GM21423 (cell line): Measurements from ENCODE around the gene ADAMTS9.

Experiments used
- ATAC-seq: cut with Tn5 transposase; IDR thresholded peaks from one replicate; pipeline ENCODE4 v1.9.1; 2021; ENCODE audit warnings: mild to moderate bottlenecking, moderate library complexity; ENCODE audit not compliant: unreplicated experiment

The ADAMTS9 gene

GRCh38 chr3:64687781-64688604, at the start of gene ADAMTS9:
Gene ADAMTS9 (minus strand): TSS chr3:64688000. CDS start chr3:64687657, 343 bp downstream.
- ATAC-seq: no peak

- no peak for ATAC-seq
Observed at GRCh38 chr3:64732576-64732975, 44.8 kb upstream of the ADAMTS9 start.

- ATAC-seq: no peak
Observed at GRCh38 chr3:64730681-64731080, 42.9 kb upstream of the ADAMTS9 start.

GRCh38 chr3:64728994-64729393, 41.2 kb upstream of the ADAMTS9 start:
- no peak for ATAC-seq

- no peak for ATAC-seq
Observed at GRCh38 chr3:64728428-64728827, 40.6 kb upstream of the ADAMTS9 start.

- no peak for ATAC-seq
Observed at GRCh38 chr3:64726414-64727090, 38.8 kb upstream of the ADAMTS9 start.

GRCh38 chr3:64718976-64719375, 31.2 kb upstream of the ADAMTS9 start:
- ATAC-seq: no peak

- ATAC-seq: no peak
Observed at GRCh38 chr3:64717872-64718613, 30.2 kb upstream of the ADAMTS9 start.

- no peak for ATAC-seq
Observed at GRCh38 chr3:64717411-64717810, 29.6 kb upstream of the ADAMTS9 start.

GRCh38 chr3:64716110-64716710, 28.4 kb upstream of the ADAMTS9 start:
- no peak for ATAC-seq

GRCh38 chr3:64715211-64715982, 27.6 kb upstream of the ADAMTS9 start:
- no peak for ATAC-seq

- no peak for ATAC-seq
Observed at GRCh38 chr3:64708456-64708855, 20.7 kb upstream of the ADAMTS9 start.

- no peak for ATAC-seq
Observed at GRCh38 chr3:64705946-64706345, 18.1 kb upstream of the ADAMTS9 start.

GRCh38 chr3:64696896-64697295, 9.1 kb upstream of the ADAMTS9 start:
- no peak for ATAC-seq

GRCh38 chr3:64694114-64694513, 6.3 kb upstream of the ADAMTS9 start:
- no peak for ATAC-seq

GRCh38 chr3:64693031-64693430, 5.2 kb upstream of the ADAMTS9 start:
- no peak for ATAC-seq

- ATAC-seq: no peak
Observed at GRCh38 chr3:64691051-64691450, 3.3 kb upstream of the ADAMTS9 start.

- ATAC-seq: no peak
Observed at GRCh38 chr3:64687086-64687780, 567 bp downstream of the ADAMTS9 start.

GRCh38 chr3:64686446-64686908, 1.3 kb downstream of the ADAMTS9 start:
- ATAC-seq: no peak
